DOHH2 (cell line): ENCODE data around the gene ASTE1.

Source experiments
- EZH2phosphoT487 ChIP-seq: fragments of 200-600 bp; sonication (generic); IDR thresholded peaks from 2 replicates; pipeline ENCODE4 v1.6.1; 2017; ENCODE audit warnings: borderline replicate concordance, mild to moderate bottlenecking, antibody characterized with exemption, low read length, moderate library complexity, mixed read lengths
- TF ChIP-seq, protein P1 (sequence below): fragments of 200-600 bp; sonication (generic); IDR thresholded peaks from one replicate; pipeline ENCODE4 v1.5.1; 2014; ENCODE audit warnings: antibody characterized with exemption, mild to moderate bottlenecking, low read depth, low read length; ENCODE audit not compliant: poor library complexity, severe bottlenecking

DNA sequence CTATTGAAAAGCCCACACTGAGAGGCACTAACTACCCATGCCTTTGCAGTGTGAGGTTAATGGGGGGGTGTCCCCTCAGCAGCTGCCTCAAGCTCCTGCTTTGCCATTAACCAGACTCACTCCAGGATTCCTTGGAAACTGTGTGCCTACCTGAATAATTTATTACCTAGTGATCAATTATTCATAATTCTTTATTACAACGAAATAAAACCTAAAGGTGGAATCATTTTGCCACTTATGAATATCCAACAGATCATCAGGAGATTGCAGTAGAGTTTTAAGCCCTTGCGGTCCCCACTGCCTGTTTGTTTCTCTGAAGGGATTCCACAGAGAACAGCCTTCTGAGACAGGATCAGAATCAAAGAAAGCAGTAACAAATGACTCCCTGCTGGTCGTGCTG lies 23.4 kb upstream of the ASTE1 start:
- TF ChIP-seq, protein P1, sequence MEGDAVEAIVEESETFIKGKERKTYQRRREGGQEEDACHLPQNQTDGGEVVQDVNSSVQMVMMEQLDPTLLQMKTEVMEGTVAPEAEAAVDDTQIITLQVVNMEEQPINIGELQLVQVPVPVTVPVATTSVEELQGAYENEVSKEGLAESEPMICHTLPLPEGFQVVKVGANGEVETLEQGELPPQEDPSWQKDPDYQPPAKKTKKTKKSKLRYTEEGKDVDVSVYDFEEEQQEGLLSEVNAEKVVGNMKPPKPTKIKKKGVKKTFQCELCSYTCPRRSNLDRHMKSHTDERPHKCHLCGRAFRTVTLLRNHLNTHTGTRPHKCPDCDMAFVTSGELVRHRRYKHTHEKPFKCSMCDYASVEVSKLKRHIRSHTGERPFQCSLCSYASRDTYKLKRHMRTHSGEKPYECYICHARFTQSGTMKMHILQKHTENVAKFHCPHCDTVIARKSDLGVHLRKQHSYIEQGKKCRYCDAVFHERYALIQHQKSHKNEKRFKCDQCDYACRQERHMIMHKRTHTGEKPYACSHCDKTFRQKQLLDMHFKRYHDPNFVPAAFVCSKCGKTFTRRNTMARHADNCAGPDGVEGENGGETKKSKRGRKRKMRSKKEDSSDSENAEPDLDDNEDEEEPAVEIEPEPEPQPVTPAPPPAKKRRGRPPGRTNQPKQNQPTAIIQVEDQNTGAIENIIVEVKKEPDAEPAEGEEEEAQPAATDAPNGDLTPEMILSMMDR = no peak
- TF ChIP-seq EZH2phosphoT487 = no peak
